IMR-90 (cell line): ENCODE data around the gene TMEM107. TPM values are rescaled to one million over a fixed set of nuclear protein-coding genes. Genes with fewer than 3 reads are reported as not detected.

Experiments
- polyA plus RNA-seq, 3 experiments: library from polyadenylated mRNA; depleted of rRNA; stranded (reverse); fragments of >200 nt; gene quantifications; 2 replicates each; pipeline ENCODE4 v1.2.3, GENCODE V29; 2012; ENCODE audit warnings: low replicate concordance in 1 of 3
- total RNA-seq: library from RNA; depleted of rRNA; stranded (reverse); fragments of >200 nt; gene quantifications from 2 replicates; pipeline ENCODE4 v1.2.3, GENCODE V29; 2012
- TF ChIP-seq, protein P1 (sequence below): conservative IDR thresholded peaks from 2 replicates; pipeline ENCODE4 v1.5.1; 2012; ENCODE audit warnings: mild to moderate bottlenecking, low read depth, low read length, improper control_type of control experiment

The TMEM107 gene
- total and polyA plus RNA-seq, 2 of the 4 experiments (the other 2 are of a cell fraction), result 12.9 to 14.3 TPM

DNA sequence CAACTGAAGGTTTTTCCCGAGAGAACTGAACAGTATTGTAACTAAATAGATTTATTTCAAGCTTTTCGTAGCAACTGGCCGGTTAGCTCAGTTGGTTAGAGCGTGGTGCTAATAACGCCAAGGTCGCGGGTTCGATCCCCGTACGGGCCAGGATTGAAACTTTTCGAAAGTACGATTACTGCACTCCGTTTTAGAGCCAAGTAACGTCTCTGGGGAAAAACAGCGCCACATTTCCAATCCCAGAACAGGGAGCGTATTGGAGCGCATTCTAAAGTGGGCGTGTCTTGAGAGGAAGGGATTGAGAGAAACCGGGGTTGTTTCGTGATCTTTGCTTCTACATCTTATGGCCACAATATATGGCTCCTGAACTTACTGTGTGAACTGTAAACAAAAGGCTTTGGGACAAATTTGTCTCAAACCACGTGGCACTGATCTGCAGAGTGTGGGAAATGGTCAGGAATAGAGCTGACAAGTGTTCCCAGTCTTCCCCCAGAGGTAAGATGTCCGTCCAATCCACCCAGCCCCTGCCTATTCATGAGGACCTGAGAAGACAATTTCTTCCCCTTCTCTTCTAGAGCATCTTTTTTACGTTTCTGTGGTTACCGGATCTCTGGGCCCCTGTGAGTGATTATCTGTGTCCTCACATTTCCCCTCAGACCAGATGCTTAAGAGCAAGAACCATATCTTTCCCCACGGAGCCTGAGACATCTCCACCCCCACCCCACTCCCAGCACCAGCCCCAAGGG lies 11.5 kb upstream of the TMEM107 start (continued):
- TF ChIP-seq, protein P1, sequence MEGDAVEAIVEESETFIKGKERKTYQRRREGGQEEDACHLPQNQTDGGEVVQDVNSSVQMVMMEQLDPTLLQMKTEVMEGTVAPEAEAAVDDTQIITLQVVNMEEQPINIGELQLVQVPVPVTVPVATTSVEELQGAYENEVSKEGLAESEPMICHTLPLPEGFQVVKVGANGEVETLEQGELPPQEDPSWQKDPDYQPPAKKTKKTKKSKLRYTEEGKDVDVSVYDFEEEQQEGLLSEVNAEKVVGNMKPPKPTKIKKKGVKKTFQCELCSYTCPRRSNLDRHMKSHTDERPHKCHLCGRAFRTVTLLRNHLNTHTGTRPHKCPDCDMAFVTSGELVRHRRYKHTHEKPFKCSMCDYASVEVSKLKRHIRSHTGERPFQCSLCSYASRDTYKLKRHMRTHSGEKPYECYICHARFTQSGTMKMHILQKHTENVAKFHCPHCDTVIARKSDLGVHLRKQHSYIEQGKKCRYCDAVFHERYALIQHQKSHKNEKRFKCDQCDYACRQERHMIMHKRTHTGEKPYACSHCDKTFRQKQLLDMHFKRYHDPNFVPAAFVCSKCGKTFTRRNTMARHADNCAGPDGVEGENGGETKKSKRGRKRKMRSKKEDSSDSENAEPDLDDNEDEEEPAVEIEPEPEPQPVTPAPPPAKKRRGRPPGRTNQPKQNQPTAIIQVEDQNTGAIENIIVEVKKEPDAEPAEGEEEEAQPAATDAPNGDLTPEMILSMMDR, result 0 out of 2 replicates have a peak, but pooled peaks have one; percentile 10
